ENCODE measurements around the gene DPM3.
"Not testable (repeated sequence)": the region's sequence is repeated elsewhere in the genome, so short reads cannot be mapped to it uniquely, and the experiment has no call there.

DPM3 gene

DNA sequence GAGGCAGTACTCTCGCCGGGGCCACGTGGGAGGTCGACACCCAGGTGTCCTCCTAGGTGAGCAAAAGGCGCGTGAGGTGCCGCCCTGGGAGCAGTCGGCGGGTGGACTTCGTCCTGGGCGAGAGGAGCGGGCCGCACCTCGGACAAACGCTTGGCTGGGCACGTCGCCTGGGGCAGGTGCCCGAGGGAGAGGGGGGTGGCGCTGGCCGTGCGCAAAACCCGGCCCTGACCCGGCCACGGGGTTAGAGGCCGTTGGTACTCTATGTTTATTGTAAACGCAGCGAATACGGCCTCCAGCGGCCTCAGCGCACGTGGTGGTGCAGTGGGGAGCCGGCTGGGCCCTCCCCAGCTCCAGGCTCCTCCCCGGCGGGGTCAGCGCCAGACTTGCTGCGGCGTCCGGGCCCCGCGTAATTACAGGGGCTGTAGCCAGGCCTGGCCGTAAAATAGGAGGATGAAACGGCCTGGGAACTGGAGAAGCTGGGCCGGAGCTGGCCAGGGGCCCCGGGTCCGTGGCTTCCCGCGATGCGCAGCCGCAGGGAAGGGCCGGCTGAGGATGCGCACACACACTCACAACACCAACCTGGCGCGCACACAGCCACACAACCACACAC lies 14.3 kb downstream of the DPM3 start:
- DNase-seq (ENCODE audit: low spot score) = peak; percentile 43

DNA sequence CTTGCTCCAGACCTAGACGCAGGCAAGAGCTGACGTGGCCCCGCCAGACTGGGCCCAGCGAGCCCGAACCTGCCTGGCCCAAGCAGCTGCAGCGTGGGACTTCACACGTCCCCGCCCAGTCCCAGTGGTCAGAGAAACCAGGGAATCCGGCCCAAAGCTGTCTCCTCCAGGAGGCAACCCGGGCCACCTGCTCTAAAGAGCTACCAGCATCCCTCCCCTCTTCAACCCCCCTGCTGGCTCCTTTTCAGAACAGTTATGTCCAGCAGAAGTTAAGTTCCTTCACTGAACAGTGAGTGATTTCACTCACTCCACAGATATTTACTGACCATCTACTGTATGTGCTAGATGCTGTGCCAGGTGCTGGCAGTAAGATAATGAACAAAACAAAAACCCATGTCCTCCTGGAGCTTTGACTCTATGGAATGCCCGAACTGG lies 14.8 kb downstream of the DPM3 start:
- DNase-seq (ENCODE audit: low spot score) = no peak

DNA sequence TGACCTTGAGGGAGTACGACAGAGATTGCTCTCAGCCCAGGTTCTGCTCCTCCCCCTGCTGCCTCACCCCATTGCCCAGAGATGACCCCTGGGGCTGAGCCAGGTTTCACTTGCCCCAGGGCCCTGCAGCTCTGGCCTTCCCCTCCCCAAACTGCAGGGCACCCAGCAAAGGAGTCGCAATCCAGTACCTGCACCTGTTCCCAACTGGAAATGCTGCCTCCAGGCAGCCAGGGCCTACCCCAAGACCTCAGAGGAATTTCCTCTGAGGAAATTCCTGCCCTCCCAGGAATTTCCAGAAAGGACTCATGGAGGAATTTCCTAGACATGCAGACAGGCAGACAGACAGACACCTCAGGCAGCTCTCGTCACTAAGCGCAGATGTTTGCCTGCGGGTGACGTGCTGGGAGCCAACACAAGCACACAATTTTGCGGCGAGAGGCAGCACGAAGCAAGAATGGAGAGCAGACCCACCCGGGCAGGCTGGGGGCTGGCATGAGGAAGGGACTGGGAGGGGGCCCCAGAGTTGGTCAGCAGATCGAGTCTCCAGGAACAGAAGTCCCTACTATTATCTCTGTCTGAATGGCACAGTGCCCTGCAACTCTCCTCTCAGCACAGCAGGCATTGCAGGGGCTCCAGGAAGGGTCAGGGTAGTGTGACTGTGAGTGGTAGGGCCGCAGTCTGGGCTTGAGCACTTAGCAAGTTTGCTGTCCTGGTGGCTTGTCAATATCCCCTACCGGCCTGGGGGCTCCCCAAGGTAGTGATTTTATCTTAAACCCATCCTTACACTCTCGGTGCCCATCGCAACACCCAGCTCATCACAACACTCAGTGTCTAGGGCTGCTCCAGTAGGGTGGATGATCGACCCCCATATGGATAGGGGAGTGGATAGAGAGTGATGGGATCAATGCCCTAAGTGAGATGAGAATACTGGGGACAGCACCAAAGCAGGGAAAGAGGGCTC lies 15.5 kb downstream of the DPM3 start:
- DNase-seq (ENCODE audit: low spot score) = no peak

DNA sequence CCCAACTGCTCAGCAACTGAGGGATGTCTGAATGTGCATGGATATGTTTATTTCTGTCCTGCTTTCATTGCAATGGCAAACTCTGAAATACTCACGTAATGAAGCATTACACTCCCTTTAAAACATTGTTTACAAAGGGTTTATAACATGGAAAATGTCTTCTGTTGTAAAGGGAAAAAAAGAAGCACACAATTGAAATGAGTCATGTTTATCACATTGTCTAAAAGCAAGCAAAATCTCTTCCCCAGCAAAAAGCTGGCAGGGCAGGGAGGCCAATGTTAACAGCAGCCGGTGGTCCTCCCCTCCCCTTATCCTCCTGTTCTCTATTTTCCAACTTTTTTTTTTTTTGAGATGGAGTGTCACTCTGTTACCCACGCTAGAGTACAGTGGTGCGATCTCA lies 16.5 kb downstream of the DPM3 start:
- DNase-seq (ENCODE audit: low spot score) = no peak

DNA sequence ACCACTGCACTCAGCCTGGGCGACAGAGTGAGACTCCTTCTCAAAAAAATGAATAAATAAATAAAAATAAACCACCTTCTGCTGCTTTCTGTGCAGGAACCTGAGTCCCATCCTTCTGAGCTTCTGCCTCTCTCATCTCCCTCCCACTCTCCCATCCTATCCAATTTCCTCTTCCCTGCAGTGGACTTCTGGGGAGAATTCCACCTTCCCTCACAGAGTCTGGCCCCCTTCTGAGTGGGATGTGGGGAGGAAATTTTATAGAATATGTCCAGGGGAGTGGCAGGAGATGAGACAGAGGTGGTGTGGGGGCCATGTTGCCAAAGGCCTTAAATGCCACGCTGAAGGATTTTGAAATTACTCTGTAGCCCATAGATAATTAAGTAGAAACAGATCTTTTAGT lies 18.0 kb downstream of the DPM3 start:
- no peak for DNase-seq (ENCODE audit: low spot score)

DNA sequence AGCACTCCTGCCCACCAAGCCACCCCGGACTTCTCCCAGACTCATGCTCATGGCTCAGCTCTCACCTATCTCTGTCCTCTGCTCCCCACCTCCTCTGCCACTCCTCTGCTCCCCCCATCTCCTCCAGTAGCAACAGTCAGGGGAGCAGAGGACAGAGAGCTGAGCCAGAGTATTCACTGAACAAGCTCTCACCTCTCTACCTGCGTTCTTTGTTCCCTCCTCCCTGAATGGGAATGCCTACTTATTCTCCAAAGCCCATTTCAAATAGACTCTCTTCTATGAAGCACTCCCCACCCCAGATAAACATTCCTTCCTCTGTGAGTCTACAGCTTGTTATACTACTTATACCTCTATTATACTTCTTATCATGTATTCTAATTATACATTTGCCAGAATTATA lies 19.1 kb downstream of the DPM3 start:
- no peak for DNase-seq (ENCODE audit: low spot score)

DNA sequence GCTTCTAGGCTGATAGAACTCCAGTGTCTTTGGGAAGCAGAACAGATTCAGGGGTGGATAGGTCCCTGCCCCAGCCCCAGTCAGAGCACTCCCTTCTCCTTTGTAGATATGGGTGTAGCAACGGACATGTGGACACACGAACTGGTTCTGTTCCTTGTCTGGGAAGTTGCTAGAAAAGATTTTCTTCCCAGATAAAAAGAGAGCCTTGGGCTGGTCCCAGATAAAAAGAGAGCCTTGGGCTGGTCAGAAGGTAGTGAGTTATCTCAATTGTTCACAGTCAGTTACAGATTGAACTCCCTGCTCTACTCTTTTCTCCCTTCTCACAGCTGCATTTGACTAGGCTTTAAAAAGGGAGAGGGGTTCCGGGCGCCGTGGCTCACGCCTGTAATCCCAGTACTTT lies 20.1 kb downstream of the DPM3 start:
- DNase-seq (ENCODE audit: low spot score) = no peak

DNA sequence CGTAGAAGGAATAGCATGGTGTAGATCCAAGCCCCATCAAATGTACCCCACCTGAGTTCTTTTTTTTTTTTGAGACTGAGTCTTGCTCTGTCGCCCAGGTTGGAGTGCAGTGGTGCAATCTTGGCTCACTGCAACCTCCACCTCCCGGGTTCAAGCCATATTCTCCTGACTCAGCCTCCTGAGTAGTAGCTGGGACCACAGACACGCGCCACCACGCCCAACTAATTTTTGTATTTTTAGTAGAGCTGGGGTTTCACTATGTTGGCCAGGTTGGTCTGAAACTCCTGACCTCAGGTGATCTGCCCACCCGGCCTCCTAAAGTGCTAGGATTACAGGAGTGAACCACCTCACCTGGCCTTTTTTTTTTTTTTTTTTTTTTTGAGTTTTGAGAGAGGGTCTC lies 22.2 kb downstream of the DPM3 start:
- not testable (repeated sequence) for DNase-seq (ENCODE audit: low spot score)

DNA sequence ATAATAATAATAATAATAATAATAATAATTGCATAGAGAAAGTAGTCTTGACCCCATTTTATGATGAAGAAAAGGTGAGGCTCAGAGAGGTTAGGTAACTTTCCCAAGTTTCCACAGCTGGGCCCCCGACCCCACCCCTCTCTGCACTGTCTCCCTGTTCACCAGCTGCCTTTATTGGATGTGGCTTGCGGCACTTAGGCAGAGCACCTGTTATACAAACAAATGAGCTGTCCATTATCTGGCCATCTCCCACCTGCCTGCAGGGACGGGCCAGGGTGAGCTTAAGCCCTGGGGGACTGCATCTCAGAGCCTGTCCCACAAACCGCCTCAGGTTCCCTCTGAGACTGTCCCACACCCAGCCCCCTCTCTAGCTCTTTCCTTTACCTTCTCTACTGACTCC lies 22.7 kb downstream of the DPM3 start:
- DNase-seq (ENCODE audit: low spot score) = no peak

DNA sequence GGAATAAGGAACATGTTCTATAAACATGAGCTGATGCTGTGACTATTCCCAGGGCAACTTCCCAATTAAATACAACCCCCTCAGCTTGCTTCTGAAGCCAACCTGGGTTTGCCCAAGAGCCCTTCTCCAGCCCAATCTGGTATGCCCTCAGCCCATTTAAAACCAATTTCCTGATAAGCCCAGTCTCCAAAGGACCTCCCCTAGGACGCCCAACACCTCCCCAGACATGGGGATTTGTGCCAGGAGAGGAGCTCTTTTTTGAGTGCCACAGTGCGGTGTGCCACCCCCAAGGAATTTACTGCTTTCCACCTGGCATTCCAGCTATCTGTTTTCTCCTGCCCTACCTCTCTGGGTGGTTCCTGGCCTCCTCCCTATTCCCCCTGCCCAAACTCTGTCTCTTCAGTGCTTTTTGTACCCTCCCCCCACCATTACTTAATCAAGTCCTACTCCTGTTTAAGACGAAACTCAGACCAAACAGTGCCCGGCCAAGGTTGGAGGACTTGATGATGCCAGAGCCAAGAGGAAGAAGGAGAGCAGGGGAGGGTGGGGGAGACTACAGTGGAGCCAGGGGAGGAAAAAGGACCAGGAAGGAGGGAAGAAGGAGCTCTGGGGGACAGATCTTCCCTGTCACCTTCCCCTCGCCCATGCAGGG lies 24.1 kb downstream of the DPM3 start:
- no peak for DNase-seq (ENCODE audit: low spot score)

DNA sequence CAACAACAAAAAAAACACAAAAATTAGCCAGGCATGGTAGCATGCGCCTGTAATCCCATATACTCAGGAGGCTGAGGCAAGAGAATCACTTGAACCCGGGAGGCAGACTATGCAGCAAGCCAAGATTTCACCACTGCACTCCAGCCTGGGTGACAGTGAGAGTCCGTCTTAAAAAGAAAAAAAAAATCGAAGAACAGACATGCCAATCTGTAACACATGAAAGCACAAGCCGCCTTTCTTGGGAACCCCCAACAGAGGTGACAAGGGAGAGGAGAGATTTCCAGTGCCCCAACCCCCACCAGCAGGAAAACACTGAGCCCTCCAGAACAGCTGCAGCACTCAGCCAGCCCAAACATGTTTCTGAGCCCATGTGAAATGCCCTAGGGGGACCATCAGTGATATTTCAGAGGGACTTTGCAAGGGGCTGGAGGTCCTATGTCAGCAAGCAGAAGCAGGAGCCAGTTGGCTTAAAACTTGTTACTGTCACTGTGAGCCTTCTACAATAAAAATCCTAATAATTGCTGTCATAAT lies 26.8 kb downstream of the DPM3 start:
- no peak for DNase-seq (ENCODE audit: low spot score)

DNA sequence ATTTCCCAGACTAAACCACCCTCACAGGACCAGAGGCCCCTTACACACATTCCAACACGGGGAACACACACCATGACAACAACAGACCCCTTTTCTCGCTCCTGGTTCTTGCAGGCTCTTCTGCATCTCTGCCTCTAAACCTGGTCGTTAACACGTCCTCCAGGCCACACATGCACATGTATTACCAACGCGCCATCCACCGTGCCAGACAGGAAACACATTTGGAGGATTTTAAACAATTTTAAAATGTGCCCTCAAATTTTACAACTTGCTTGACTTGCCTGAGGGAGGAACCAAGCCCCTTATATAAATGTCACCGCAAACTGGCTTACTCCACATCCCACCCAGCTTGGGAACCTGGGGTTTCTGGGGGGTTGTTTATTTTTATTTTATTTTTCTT lies 29.5 kb downstream of the DPM3 start:
- DNase-seq (ENCODE audit: low spot score) = no peak

DNA sequence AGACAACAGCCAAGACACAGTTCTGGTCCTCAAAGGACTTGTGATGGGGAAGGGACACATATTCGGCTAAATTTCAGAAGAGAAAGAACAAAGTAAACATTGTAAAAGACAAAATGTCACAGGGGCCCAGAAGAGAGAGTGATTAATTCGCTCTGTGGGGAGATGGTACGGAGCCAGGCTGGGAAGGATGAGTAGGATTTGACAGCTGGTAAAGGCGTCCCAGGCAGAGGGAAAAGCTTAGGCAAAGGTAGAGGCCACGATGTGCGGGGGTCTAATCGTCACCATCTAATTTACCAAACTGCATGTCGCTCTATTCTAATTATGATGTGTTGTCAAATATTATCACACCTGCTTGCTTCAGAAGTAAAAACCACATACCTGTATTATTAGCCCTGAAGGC lies 29.9 kb downstream of the DPM3 start:
- DNase-seq (ENCODE audit: low spot score) = no peak

DNA sequence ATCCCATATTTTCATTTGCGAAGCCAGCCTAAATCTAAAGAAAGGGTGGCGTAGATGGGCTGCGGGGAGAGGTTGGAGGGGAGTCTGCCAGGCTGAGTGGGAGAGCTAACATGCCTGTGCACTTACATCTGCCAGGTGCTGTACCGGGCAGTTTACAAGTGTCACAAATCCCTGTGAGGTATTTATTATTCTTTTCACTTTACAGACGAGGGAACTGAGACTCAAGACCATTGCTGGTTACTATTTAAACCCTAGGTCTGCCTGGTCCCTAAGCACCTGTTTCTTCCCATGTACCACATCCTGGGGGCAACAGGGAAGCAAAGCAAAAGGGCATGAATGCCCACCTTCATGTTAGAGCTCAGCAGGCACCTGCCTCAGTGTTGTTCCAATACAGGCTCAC lies 32.0 kb downstream of the DPM3 start:
- no peak for DNase-seq (ENCODE audit: low spot score)

DNA sequence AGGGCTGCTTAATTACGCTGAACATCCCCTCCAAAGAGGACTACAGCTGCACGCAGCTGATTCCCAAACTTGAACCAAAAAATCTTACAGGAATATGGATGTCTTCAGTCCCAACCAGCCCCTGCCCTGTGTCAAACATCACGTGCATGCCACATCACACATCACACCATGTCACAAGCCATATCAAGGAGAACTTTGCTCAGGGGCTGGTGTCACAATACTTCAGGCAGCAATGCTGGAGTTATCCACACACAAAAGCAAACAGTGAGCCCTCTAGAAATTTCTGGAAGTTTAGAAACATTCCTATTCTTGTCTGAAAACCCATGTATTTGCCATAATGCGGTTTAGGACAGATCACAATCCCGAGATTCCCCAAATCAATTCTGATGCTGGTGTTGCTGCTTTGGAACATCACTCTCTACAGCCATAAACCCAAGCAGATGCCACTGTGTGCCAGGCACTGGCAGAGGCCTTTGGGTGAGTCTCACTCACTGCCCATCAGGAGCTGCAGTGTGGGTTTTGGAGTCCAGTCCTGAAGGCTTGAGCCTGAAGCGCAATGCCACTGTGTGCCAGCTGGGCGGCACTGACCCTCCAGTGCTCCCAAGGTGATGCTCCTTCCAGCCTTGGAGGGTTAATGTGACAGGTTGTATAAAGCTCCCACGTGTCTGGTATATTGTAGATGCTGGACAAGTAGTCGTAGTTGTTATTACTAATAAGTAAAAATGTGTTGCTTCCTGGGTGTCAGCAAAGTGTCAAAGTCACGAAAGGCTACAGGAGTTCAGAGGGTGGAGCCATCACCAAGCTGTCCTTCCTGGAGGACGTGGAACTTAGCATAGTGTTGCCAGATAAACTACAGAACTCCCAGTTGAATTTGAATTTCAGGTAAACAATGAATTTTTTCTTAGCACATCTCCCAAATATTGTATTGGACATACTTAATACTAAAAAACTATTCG lies 32.7 kb downstream of the DPM3 start:
- DNase-seq (ENCODE audit: low spot score) = no peak

DNA sequence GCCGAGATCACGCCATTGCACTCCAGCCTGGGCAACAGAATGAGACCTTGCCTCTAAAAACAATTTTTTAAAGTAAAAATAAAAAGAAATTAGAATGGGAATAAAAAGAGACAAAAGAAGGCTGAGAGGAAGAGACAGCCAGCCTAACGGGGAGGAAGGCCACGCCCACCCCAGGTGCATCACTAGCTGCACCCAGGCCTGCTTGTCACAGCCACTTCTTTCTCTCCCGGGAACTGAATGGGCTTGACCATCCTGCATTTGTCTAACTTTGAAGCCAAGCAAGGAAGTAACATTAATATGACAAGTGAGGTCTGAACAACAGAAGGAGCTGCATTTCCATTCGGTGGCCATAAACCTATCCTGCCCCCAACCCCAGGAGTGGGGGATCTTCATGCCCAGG lies 33.5 kb downstream of the DPM3 start:
- DNase-seq (ENCODE audit: low spot score) = no peak

DNA sequence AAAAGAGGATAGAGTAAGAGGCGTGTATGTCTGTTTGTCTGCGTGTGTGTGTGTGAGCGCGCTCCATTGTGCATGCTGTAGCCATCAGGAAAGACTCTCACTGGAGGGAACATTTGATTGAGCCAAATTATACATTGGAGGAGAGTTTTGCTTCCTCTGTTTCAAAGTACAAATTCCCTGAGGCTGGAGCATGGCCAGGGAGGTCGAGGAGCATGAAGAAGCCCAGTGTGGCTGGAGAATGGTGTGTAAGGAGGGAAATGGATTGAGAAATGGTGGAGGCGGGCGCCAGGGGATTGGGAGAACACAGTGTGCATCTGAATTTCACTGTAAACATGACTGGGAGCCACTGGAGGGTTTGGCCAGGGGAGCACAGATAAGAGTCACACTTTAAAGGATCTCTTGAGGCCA lies 34.7 kb downstream of the DPM3 start:
- DNase-seq (ENCODE audit: low spot score) = no peak

DNA sequence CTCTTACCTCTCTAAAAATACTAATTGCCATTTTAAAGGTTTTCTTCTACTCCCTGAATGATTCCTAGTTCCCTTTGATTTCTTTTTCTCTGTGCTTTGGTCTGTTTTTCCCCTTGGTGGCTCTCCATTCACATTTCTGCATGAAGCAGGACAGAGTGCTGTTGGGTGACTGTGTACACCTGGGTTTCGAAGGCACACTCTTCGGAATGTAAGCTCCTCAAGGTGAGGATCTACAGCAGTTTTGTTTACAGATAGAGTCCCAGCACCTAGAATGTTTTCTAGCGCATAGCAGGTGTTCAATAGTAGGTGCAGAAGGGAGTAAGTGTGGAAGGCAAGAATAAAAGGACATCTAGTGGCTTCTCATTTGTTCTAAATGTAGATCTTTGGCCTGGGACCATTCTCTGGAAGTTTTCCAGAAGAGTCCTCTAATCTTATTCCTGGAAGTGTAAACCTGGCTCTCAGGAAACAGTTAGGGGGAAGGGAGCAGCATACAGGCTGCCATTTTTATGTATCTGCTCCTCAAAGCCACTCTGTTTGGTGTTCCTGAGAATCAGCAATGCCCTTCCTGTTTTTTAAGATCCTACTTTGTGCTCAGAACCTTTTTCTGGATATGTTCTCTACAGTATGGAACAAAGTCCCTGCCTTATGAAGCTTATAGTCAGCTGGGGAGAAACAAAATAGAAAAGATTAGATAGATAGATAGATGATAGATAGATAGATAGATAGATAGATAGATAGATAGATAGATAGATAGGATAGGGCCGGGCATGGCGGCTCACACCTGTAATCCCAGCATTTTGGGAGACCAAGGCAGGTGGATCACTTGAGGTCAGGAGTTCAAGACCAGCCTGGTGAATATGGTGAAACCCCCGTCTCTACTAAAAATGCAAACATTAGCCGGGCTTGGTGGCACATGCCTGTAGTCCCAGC lies 35.5 kb downstream of the DPM3 start:
- DNase-seq (ENCODE audit: low spot score) = no peak

DNA sequence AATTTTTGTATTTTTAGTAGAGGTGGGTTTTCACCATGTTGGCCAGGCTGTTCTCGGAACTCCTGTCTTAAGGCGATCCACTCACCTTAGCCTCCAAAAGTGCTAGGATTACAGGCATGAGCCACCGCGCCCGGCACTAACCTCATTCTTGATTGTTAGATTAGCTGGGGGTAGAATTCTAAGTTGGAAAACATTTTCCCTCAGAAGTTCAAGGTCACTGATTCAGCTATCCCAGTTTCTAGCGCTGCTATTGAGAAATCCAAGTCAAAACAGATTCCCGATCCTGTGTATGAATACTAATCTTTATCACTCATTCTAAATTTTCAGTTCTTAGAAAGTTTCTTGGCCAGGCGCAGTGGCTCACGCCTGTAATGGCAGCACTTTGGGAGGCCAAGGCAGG lies 37.0 kb downstream of the DPM3 start:
- DNase-seq (ENCODE audit: low spot score) = no peak

DNA sequence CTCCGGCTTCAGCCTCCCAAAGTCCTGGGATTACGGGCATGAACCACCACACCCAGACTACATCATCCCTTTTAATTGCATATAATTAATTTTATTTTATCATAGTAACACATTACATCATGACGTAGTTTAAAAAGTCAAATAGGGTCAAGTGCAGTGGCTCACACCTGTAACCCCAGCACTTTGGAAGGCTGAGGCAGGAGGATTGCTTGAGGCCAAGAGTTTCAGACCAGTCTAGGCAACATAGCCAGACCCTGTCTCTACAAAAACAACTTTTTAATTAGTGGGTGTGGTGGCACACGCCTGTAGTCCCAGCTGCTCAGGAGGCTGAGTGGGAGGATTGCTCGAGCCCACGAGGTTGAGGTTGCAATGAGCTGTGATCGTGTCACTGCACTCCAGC lies 41.0 kb downstream of the DPM3 start:
- no peak for DNase-seq (ENCODE audit: low spot score)

All from SK-N-DZ (cell line).